ENCODE results near the gene CCDC14.
"Not testable (repeated sequence)": the region's sequence is repeated elsewhere in the genome, so short reads cannot be mapped to it uniquely, and the experiment has no call there.

CCDC14 gene

DNA sequence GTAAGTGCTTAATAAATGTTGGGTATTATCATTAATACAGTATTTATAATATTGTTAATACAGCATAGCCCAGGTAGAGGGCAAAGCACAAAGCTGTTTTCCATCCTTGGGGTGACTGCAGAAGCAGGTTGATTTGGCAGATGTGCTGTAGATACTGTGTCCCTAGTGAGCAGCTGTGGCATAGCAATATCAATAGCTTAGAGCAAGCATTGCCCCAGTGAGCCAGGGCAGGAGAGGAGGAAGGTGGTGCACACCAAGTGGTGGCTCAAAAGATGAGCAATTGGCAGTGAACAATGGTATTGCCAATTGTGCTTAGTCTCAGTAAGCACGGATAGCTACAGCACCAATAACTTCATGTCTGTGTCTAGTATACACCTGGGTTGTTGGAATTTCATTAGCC, 5.8 kb upstream of the CCDC14 start:
- DNase-seq (ENCODE audit: low spot score) = not testable (repeated sequence)

DNA sequence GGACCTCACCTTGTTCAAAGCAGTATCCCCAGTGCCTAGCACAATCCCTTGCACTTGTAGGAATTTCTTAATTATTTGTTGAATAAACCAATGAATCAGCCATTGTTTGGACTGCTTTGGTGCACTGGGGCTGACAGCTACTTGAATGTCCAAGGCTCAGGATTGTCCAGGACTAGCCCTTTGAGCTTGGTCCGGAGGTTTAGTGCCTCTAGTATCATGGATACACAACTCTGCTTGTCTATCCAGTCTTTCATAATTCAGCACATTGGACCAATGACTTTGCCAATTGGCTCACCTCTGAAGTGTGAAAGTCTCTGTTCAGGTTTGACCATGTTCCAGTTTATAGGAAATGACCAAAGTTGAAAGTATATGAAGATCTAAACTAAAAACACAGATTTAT, 3.8 kb upstream of the CCDC14 start:
- not testable (repeated sequence) for DNase-seq (ENCODE audit: low spot score)

DNA sequence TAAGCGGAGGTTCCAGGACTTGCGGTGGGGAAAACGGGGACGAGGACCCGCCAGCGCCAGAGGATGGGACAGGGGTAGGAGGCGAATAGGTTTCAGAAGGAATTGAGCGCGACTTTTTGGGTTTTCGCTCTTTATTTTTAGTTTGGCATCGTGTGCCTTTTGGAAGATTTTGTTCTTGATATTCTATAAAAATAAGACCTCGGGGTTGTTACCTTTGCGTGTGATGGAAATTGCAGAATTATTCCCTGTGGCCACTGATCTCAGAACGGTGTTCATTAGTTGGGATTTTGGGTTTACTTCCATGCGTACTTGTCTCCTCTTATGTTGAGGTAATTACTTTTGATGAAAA, 453 bp upstream of the CCDC14 start:
- no peak for DNase-seq (ENCODE audit: low spot score)

- no peak for DNase-seq (ENCODE audit: low spot score)
Measured at GRCh38 chr3:123953735-123954134, 7.3 kb downstream of the CCDC14 start.

GRCh38 chr3:123952844-123953520, 8.0 kb downstream of the CCDC14 start:
- no peak for DNase-seq (ENCODE audit: low spot score)

- no peak for DNase-seq (ENCODE audit: low spot score)
Measured at GRCh38 chr3:123951522-123952447, 9.2 kb downstream of the CCDC14 start.

GRCh38 chr3:123949641-123950040, 11.4 kb downstream of the CCDC14 start:
- no peak for DNase-seq (ENCODE audit: low spot score)

GRCh38 chr3:123948449-123948848, 12.6 kb downstream of the CCDC14 start:
- no peak for DNase-seq (ENCODE audit: low spot score)

GRCh38 chr3:123947482-123947881, 13.5 kb downstream of the CCDC14 start:
- no peak for DNase-seq (ENCODE audit: low spot score)

- no peak for DNase-seq (ENCODE audit: low spot score)
Measured at GRCh38 chr3:123941542-123941941, 19.5 kb downstream of the CCDC14 start.

- no peak for DNase-seq (ENCODE audit: low spot score)
Measured at GRCh38 chr3:123941121-123941520, 19.9 kb downstream of the CCDC14 start.

- no peak for DNase-seq (ENCODE audit: low spot score)
Measured at GRCh38 chr3:123939706-123940105, 21.3 kb downstream of the CCDC14 start.

DNA sequence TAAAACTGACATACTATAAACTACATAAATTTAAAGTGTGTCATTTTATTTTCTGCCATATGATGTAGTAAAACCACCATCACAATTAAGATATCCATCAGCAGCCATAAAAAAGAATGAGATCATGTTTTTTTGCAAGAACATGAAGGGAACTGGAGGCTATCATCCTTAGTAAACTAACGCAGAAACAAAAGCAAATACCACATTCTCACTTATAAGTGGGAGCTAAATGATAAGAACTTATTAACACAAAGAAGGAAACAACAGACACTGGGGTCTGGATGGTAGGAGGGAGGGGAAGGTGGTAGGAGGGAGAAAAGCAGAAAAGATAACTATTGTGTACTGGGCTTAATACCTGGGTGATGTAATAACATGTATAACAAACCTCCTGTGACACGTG, 24.6 kb downstream of the CCDC14 start:
- no peak for DNase-seq (ENCODE audit: low spot score)

GRCh38 chr3:123935830-123936229, 25.2 kb downstream of the CCDC14 start:
- no peak for DNase-seq (ENCODE audit: low spot score)

- DNase-seq (ENCODE audit: low spot score) = no peak
Measured at GRCh38 chr3:123934250-123934649, 26.8 kb downstream of the CCDC14 start.

DNA sequence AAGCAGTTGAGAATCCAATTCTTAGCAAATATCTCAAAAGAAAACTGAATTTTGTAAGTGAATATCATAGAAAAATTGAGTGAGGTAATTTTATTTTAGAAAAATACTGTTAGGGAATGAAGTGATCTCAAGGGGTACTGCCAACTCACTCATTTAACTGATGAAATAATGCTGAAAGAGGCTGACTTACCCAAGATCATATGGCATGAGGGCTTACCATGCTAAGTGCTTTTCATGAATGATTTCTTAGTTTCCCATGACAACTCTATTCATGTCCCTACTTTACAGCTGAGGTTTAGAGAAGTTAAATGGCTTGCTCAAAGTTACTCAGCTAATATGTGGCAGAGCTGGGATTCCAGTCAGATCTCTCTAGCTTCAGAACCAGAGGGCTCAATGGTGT, 30.6 kb downstream of the CCDC14 start:
- no peak for DNase-seq (ENCODE audit: low spot score)

DNA sequence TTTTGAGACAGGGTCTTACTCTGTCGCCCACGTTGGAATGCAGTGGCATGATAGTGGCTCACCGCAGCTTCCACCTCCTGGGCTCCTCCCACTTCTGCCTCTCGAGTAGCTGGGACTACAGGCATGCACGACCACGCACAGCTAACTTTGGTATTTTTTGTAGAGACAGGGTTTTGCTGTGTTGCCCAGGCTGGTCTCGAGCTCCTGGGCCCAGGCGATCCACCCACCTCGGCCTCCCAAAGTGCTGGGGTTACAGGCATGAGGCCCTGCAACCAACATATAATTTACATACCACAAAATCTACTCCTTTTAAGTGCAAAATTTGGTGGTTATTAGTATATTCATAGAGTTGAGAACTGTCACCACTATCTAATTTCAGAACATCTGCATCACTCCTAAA, 31.7 kb downstream of the CCDC14 start:
- DNase-seq (ENCODE audit: low spot score) = no peak

GRCh38 chr3:123926396-123926795, 34.6 kb downstream of the CCDC14 start:
- no peak for DNase-seq (ENCODE audit: low spot score)

DNA sequence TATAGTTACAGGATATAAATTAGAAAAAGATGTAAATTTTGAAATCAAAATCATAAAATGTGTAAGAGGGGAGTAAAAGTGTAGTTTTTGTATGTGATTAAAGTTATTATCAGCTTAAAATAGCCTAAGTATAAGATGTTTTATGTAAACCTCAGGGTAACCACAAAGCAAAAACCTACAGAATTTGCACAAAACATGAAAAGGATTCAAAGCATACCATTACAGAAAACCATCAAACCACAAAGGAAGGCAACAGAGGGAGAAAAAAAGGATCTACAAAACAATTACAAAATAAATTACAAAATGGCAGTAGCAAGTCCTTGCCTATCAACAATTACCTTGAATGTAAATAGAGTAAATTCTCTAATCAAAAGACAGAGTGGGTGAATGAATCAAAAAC, 40.2 kb downstream of the CCDC14 start:
- DNase-seq (ENCODE audit: low spot score) = no peak

DNA sequence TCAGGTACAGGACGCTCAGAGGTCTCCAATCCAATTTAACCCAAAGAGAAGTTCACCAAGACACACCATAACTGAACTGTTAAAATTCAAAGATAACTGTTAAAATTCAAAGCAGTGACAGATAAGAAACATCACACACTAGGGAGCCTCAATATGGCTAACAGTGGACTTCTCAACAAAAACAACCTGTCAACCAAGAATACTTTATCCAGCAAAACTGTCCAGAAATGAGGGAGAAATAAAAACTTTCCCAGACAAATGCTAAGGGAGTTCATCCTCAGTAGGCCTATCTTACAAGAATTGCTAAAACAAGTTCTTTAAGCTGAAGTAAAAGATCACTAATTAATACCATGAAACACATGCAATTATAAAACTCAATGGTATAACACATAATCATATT, 40.6 kb downstream of the CCDC14 start:
- DNase-seq (ENCODE audit: low spot score) = no peak

GRCh38 chr3:123919353-123919752, 41.7 kb downstream of the CCDC14 start:
- DNase-seq (ENCODE audit: low spot score) = no peak

DNA sequence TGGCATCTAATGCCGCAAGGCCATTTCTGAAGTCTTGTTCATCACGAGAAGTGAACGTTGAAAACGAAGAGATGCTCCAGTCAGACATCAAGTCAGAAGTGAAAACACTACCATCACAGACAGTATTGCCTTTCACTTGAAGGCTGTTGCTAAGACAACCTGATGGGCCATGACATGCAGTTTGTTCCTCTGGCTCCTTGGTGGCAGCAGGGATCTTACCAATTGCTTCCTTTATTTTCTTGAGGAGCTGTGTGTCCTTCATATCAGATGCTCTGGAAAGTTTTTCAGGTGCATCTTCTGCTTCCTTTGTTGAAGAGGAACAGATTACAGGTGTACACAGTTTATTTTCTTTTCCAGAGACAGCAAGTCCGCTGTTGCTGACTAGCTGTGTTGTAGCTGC, 46.2 kb downstream of the CCDC14 start:
- no peak for DNase-seq (ENCODE audit: low spot score)

GRCh38 chr3:123909785-123910184, 51.2 kb downstream of the CCDC14 start:
- no peak for DNase-seq (ENCODE audit: low spot score)

DNA sequence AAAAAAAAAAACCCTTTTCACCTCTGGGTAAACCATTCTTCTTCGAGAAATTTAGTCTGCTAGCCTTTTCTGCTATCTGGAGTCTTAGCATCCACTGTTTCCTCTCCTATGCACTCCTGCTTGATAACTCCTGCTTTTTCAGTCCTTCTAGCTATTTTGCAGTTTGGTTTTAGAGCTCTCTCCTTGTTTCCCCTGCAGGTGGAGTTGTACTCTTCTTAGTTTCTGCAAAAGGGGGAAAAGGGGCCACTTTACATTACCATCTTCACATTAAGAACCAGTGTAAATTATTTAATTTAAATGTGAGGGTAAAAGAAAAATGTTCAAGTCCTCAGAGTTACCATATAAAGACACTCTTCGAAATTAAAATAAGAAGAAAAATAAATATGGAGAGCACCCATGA, 53.3 kb downstream of the CCDC14 start:
- DNase-seq (ENCODE audit: low spot score) = no peak

All from pons (tissue), 1 donor.